Measurements from ENCODE around the gene CTDP1. TPM values are rescaled to one million over a fixed set of nuclear protein-coding genes. Genes with fewer than 3 reads are reported as not detected.
"Not testable (repeated sequence)": the region's sequence is repeated elsewhere in the genome, so short reads cannot be mapped to it uniquely, and the experiment has no call there.

CTDP1 gene
- total RNA-seq, 3 donors from 2014 or later: 15.0 to 21.0 (median 19.9) TPM

GRCh38 chr18:79715280-79715679 is 35.7 kb downstream of the CTDP1 start:
- no peaks in the 10 kb centered on the region for H3K9me3 ChIP-seq
- H3K4me3 ChIP-seq: no peak overlapping the region
- H3K4me1 ChIP-seq: no peaks in the 10 kb centered on the region
- no peak overlapping the region for H3K27ac ChIP-seq
- no peaks in the 10 kb centered on the region for H3K27me3 ChIP-seq
- DNase-seq (ENCODE audit: low spot score in 2 of 2): no peak
- TF ChIP-seq POLR2A (IDR thresholded peaks at IDR 0.05): no peak
- no peak for TF ChIP-seq CTCF (IDR thresholded peaks at IDR 0.05)
- no peak for TF ChIP-seq POLR2AphosphoS5 (IDR thresholded peaks at IDR 0.05)
- intact Hi-C loops (cut with DNase I; ENCODE audit: low total_unique reads): no loop called here
- peaks cover 5% of the 10 kb centered on the region for H3K36me3 ChIP-seq

GRCh38 chr18:79717059-79717458 is 37.5 kb downstream of the CTDP1 start:
- intact Hi-C loops (cut with DNase I; ENCODE audit: low total_unique reads): no loop called here
- H3K36me3 ChIP-seq: peaks cover 5% of the 10 kb centered on the region
- no peak overlapping the region for H3K27ac ChIP-seq
- no peak overlapping the region for H3K4me3 ChIP-seq
- H3K9me3 ChIP-seq: no peaks in the 10 kb centered on the region
- TF ChIP-seq CTCF (IDR thresholded peaks at IDR 0.05) (no peak), POLR2AphosphoS5 (IDR thresholded peaks at IDR 0.05) (no peak), POLR2A (IDR thresholded peaks at IDR 0.05) (no peak)
- H3K27me3 ChIP-seq: no peaks in the 10 kb centered on the region
- no peaks in the 10 kb centered on the region for H3K4me1 ChIP-seq
- no peak for DNase-seq (ENCODE audit: low spot score in 2 of 2)

GRCh38 chr18:79717555-79718074 is 38.0 kb downstream of the CTDP1 start:
- H3K27ac ChIP-seq: no peak overlapping the region
- no peak overlapping the region for H3K4me3 ChIP-seq
- intact Hi-C loops (cut with DNase I; ENCODE audit: low total_unique reads): no loop called here
- H3K27me3 ChIP-seq: no peaks in the 10 kb centered on the region
- H3K9me3 ChIP-seq: no peaks in the 10 kb centered on the region
- DNase-seq (ENCODE audit: low spot score in 2 of 2): no peak
- no peaks in the 10 kb centered on the region for H3K4me1 ChIP-seq
- TF ChIP-seq POLR2AphosphoS5 (IDR thresholded peaks at IDR 0.05) (no peak), CTCF (IDR thresholded peaks at IDR 0.05) (no peak), POLR2A (IDR thresholded peaks at IDR 0.05) (no peak)
- H3K36me3 ChIP-seq: peaks cover 5% of the 10 kb centered on the region

GRCh38 chr18:79718126-79718525 is 38.5 kb downstream of the CTDP1 start:
- Histone ChIP-seq H3K27ac (no peak overlapping the region), H3K4me3 (no peak overlapping the region), H3K27me3 (no peaks in the 10 kb centered on the region), H3K36me3 (peaks cover 5% of the 10 kb centered on the region), H3K9me3 (no peaks in the 10 kb centered on the region), H3K4me1 (no peaks in the 10 kb centered on the region)
- TF ChIP-seq POLR2AphosphoS5 (IDR thresholded peaks at IDR 0.05): no peak
- no peak for TF ChIP-seq POLR2A (IDR thresholded peaks at IDR 0.05)
- no peak for TF ChIP-seq CTCF (IDR thresholded peaks at IDR 0.05)
- no peak for DNase-seq (ENCODE audit: low spot score in 2 of 2)
- intact Hi-C loops (cut with DNase I; ENCODE audit: low total_unique reads): no loop called here

- intact Hi-C loops (cut with DNase I; ENCODE audit: low total_unique reads): no loop called here
- H3K4me1 ChIP-seq: no peaks in the 10 kb centered on the region
- no peak overlapping the region for H3K27ac ChIP-seq
- TF ChIP-seq POLR2AphosphoS5 (IDR thresholded peaks at IDR 0.05) (no peak), CTCF (IDR thresholded peaks at IDR 0.05) (no peak), POLR2A (IDR thresholded peaks at IDR 0.05) (no peak)
- no peak overlapping the region for H3K4me3 ChIP-seq
- DNase-seq (ENCODE audit: low spot score in 2 of 2): no peak
- no peaks in the 10 kb centered on the region for H3K9me3 ChIP-seq
- peaks cover 5% of the 10 kb centered on the region for H3K36me3 ChIP-seq
- no peaks in the 10 kb centered on the region for H3K27me3 ChIP-seq
Measured at GRCh38 chr18:79718878-79719477, 39.4 kb downstream of the CTDP1 start.

GRCh38 chr18:79719478-79720358 is 40.1 kb downstream of the CTDP1 start:
- H3K36me3 ChIP-seq; H3K4me1 ChIP-seq; H3K9me3 ChIP-seq; H3K27ac ChIP-seq; DNase-seq (ENCODE audit: low spot score in 2 of 2); intact Hi-C loops (cut with DNase I; ENCODE audit: low total_unique reads); H3K27me3 ChIP-seq; H3K4me3 ChIP-seq: not testable (repeated sequence)
